ENCODE results near the gene FBXL19. TPM values are rescaled to one million over a fixed set of nuclear protein-coding genes. Genes with fewer than 3 reads are reported as not detected.

Gene FBXL19
- total RNA-seq, 1 donor from 2014 or later = 7.9 TPM

DNA sequence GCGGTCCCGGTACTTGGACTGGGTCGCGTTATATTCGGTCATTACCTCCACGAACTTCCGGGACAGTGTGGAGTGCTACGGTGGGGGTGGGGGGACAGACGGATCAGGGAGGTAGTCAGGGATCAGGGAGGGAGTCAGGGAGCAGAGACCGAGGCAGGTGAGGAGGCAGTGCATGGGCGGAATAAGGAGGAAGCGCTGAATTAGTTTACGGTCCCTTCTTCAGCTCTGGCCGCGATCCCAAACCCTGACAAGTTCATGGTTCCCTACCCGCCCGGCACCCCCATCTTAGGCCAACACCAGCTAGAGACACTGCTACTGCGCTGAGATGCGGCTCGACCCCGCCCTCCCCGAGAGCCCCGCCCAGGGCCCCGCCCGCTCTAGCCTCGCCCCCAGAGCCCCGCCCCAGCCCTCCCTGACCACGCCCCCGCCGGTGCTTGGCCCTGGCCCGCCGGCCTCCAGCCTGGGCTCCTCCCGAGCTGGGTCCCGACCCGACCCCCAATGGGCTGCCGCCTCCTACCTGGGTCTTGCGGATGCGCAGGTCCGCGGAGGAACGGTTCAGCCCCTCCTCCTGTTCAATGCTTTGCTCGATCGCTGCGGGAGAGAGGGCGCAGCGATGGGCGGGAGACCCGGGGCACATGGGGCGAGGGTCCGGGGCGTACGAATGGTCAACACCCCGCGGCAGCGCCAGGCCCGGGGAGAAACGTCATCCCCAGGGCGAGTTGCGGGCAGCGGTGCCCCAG lies 73.8 kb downstream of the FBXL19 start:
- DNase-seq (ENCODE audit: low read depth) (peak; percentile 55), FAIRE-seq (no peak)
- no peak for TF ChIP-seq CTCF (IDR thresholded peaks at IDR 0.05; ENCODE audit: insufficient read depth, low read length, severe bottlenecking)
- Histone ChIP-seq H3K4me3 (ENCODE audit: low read depth, low read length) (peak overlapping the region; percentile 49), H3K36me3 (ENCODE audit: control insufficient read depth, insufficient read depth, low read length) (no peaks in the 10 kb centered on the region), H3K27me3 (ENCODE audit: control insufficient read depth, insufficient read depth, low read length) (no peaks in the 10 kb centered on the region)

GRCh38 chr16:30997725-30998711 lies 74.6 kb downstream of the FBXL19 start:
- FAIRE-seq = no peak
- peak; percentile 90 for DNase-seq (ENCODE audit: low read depth)
- TF ChIP-seq CTCF (IDR thresholded peaks at IDR 0.05; ENCODE audit: insufficient read depth, low read length, severe bottlenecking) = no peak
- Histone ChIP-seq H3K4me3 (ENCODE audit: low read depth, low read length) (peak overlapping the region; percentile 49), H3K36me3 (ENCODE audit: control insufficient read depth, insufficient read depth, low read length) (no peaks in the 10 kb centered on the region), H3K27me3 (ENCODE audit: control insufficient read depth, insufficient read depth, low read length) (no peaks in the 10 kb centered on the region)

Other genes starting within 250 kb of the FBXL19 start
- gene SRCAP, start 224.4 kb upstream of the FBXL19 start, total RNA-seq = 10.0 and 13.7 TPM in 2 replicates
- 10.6 and 14.2 TPM in 2 replicates for gene PHKG2, start 175.1 kb upstream of the FBXL19 start, total RNA-seq
- gene CFAP119, start 161.5 kb upstream of the FBXL19 start, total RNA-seq = 0.26 and 1.1 TPM in 2 replicates
- 38.7 and 44.5 TPM in 2 replicates for gene RNF40, start 161.2 kb upstream of the FBXL19 start, total RNA-seq
- gene ZNF629, start 136.4 kb upstream of the FBXL19 start, total RNA-seq = 4.2 and 5.0 TPM in 2 replicates
- gene BCL7C, start 29.5 kb upstream of the FBXL19 start, total RNA-seq = 24.7 and 50.1 TPM in 2 replicates
- gene CTF1, start 27.0 kb upstream of the FBXL19 start, total RNA-seq = 0.26 and 0.38 TPM in 2 replicates
- 16.6 and 17.5 TPM in 2 replicates for gene ORAI3, start 25.5 kb downstream of the FBXL19 start, total RNA-seq
- 1.3 TPM in 2 replicates for gene SETD1A, start 34.2 kb downstream of the FBXL19 start, total RNA-seq
- gene HSD3B7, start 61.6 kb downstream of the FBXL19 start, total RNA-seq = 5.1 and 8.2 TPM in 2 replicates
- under 0.01 TPM in 1 of 2 replicates, not detected in the other for gene STX1B, start 87.1 kb downstream of the FBXL19 start, total RNA-seq
- gene STX4, start 110.0 kb downstream of the FBXL19 start, total RNA-seq = 14.7 and 18.7 TPM in 2 replicates
- 6.5 and 8.2 TPM in 2 replicates for gene ZNF668, start 150.7 kb downstream of the FBXL19 start, total RNA-seq
- gene ZNF646, start 150.8 kb downstream of the FBXL19 start, total RNA-seq = 6.3 and 10.0 TPM in 2 replicates
- 0.90 and 1.1 TPM in 2 replicates for gene PRSS53, start 165.4 kb downstream of the FBXL19 start, total RNA-seq
- 29.2 and 32.6 TPM in 2 replicates for gene VKORC1, start 171.2 kb downstream of the FBXL19 start, total RNA-seq
- 7.4 and 7.9 TPM in 2 replicates for gene BCKDK, start 184.8 kb downstream of the FBXL19 start, total RNA-seq
- gene KAT8, start 194.1 kb downstream of the FBXL19 start, total RNA-seq = 34.1 and 54.5 TPM in 2 replicates
- 15.0 and 31.0 TPM in 2 replicates for gene PRSS8, start 212.2 kb downstream of the FBXL19 start, total RNA-seq
- gene PRSS36, start 226.5 kb downstream of the FBXL19 start, total RNA-seq = 0.26 and 1.3 TPM in 2 replicates

Measured in bronchial epithelial cell (primary cell).